Endometrium (tissue), 2 donors: ENCODE measurements around the gene NLRP13.

Experiments used
- FAIRE-seq: peaks from 2 replicates; lab custom pipeline; 2012; peaks lifted over from hg19 to GRCh38; lab: Jason Lieb, UNC
- donor health status: control.
- donor health status: control.

The NLRP13 gene

GRCh38 chr19:55902080-55902751 is 29.9 kb downstream of the NLRP13 start:
- no peak for FAIRE-seq

- FAIRE-seq = no peak
These were observed 30.6 kb downstream of the NLRP13 start for GRCh38 chr19:55901369-55902079.

GRCh38 chr19:55898911-55899310 is 33.2 kb downstream of the NLRP13 start:
- FAIRE-seq = no peak

- FAIRE-seq = no peak
These were observed 49.5 kb downstream of the NLRP13 start for GRCh38 chr19:55882626-55883025.

GRCh38 chr19:55877211-55877610 is 54.9 kb downstream of the NLRP13 start:
- no peak for FAIRE-seq

GRCh38 chr19:55870736-55871135 is 61.4 kb downstream of the NLRP13 start:
- no peak for FAIRE-seq

GRCh38 chr19:55867101-55867500 is 65.0 kb downstream of the NLRP13 start:
- FAIRE-seq = no peak

GRCh38 chr19:55866521-55866920 is 65.6 kb downstream of the NLRP13 start:
- no peak for FAIRE-seq

- FAIRE-seq = no peak
These were observed 73.2 kb downstream of the NLRP13 start for GRCh38 chr19:55858969-55859368.

GRCh38 chr19:55858401-55858800 is 73.7 kb downstream of the NLRP13 start:
- FAIRE-seq = no peak

GRCh38 chr19:55857974-55858373 is 74.2 kb downstream of the NLRP13 start:
- FAIRE-seq = no peak

GRCh38 chr19:55857149-55857548 is 75.0 kb downstream of the NLRP13 start:
- no peak for FAIRE-seq

GRCh38 chr19:55855160-55855559 is 77.0 kb downstream of the NLRP13 start:
- FAIRE-seq = no peak
